Hepatocyte (in vitro differentiated cells): ENCODE results near the gene FLT1. TPM values are rescaled to one million over a fixed set of nuclear protein-coding genes. Genes with fewer than 3 reads are reported as not detected.

Experiments
- DNase-seq: peaks from one replicate; pipeline ENCODE4 v3.0.0-alpha.2; 2016; ENCODE audit warnings: low spot score
- H2AFZ ChIP-seq: fragments of 200-600 bp; sonication (generic); 2 replicates; pipeline ENCODE4 v1.6.0; 2016; ENCODE audit warnings: antibody characterized with exemption, mild to moderate bottlenecking
- H3K27ac ChIP-seq: fragments of 200-600 bp; sonication (generic); 2 replicates; pipeline ENCODE4 v1.5.1; 2016; ENCODE audit warnings: mild to moderate bottlenecking
- H3K27me3 ChIP-seq: fragments of 200-600 bp; sonication (generic); 2 replicates; pipeline ENCODE4 v1.6.1; 2016
- H3K36me3 ChIP-seq: fragments of 200-600 bp; sonication (generic); replicated peaks from 2 replicates; pipeline ENCODE4 v1.5.1; 2016; ENCODE audit warnings: low read depth; ENCODE audit not compliant: insufficient read depth
- H3K4me1 ChIP-seq: fragments of 200-600 bp; sonication (generic); 2 replicates; pipeline ENCODE4 v1.5.1; 2016; ENCODE audit warnings: mild to moderate bottlenecking, moderate library complexity; ENCODE audit not compliant: insufficient read depth
- H3K4me2 ChIP-seq: fragments of 200-600 bp; sonication (generic); 2 replicates; pipeline ENCODE4 v1.6.0; 2016
- H3K4me3 ChIP-seq: fragments of 200-600 bp; sonication (generic); 2 replicates; pipeline ENCODE4 v1.5.1; 2016; ENCODE audit warnings: mild to moderate bottlenecking
- H3K79me2 ChIP-seq: fragments of 200-600 bp; sonication (generic); 2 replicates; pipeline ENCODE4 v1.6.0; 2017; ENCODE audit warnings: mild to moderate bottlenecking
- H3K9me2 ChIP-seq: fragments of 200-600 bp; sonication (generic); replicated peaks from 2 replicates; pipeline ENCODE4 v1.6.0; 2017; ENCODE audit warnings: mild to moderate bottlenecking; ENCODE audit not compliant: insufficient read depth
- H3K9me3 ChIP-seq: fragments of 200-600 bp; sonication (generic); 2 replicates; pipeline ENCODE4 v1.5.1; 2016; ENCODE audit warnings: low read depth, mild to moderate bottlenecking
- H4K20me1 ChIP-seq: fragments of 200-600 bp; sonication (generic); 2 replicates; pipeline ENCODE4 v1.6.0; 2016; ENCODE audit warnings: mild to moderate bottlenecking; ENCODE audit not compliant: insufficient read depth, poor library complexity, severe bottlenecking
- CTCF ChIP-seq: fragments of 200-600 bp; sonication (generic); IDR thresholded peaks from 2 replicates; pipeline ENCODE4 v1.5.1; 2016; ENCODE audit warnings: antibody characterized with exemption, mild to moderate bottlenecking; ENCODE audit not compliant: poor library complexity
- EZH2 ChIP-seq: fragments of 200-600 bp; sonication (generic); IDR thresholded peaks from 2 replicates; pipeline ENCODE4 v1.6.1; 2016; ENCODE audit warnings: antibody characterized with exemption, mild to moderate bottlenecking, borderline replicate concordance
- EZH2phosphoT487 ChIP-seq: fragments of 200-600 bp; sonication (generic); IDR thresholded peaks from one replicate; pipeline ENCODE4 v1.6.1; 2018; ENCODE audit warnings: antibody characterized with exemption, mild to moderate bottlenecking, low read depth, moderate library complexity; ENCODE audit not compliant: unreplicated experiment, severe bottlenecking
- WGBS: methylation state at CpG from one replicate; pipeline ENCODE4 v1.1.6; 2016; ENCODE audit warnings: low lambda C conversion rate; ENCODE audit errors: missing lambda C conversion rate; 5-methylcytosine and 5-hydroxymethylcytosine counted together
- polyA plus RNA-seq: library from polyadenylated mRNA; unstranded; fragments of >200 nt; fragmentation: Nextera tagmentation; extraction: Ambion mirVana; gene quantifications from 2 replicates; pipeline ENCODE4 v1.2.1, GENCODE V29; 2016
- total RNA-seq: library from RNA; depleted of rRNA; stranded (reverse); fragments of >200 nt; gene quantifications from 2 replicates; pipeline ENCODE4 v1.2.3, GENCODE V29; 2014

The FLT1 gene
- total and polyA plus RNA-seq, 2 experiments from 2014 or later = 30.4 to 40.1 TPM

GRCh38 chr13:28336193-28336657 lies 158.7 kb downstream of the FLT1 start:
- Histone ChIP-seq H2AFZ (no peak overlapping the region), H3K79me2 (no peaks in the 10 kb centered on the region), H3K4me2 (no peak overlapping the region), H3K27me3 (no peaks in the 10 kb centered on the region), H3K4me3 (no peak overlapping the region), H3K4me1 (no peaks in the 10 kb centered on the region), H3K27ac (no peak overlapping the region), H3K36me3 (no peaks in the 10 kb centered on the region), H3K9me2 (no peaks in the 10 kb centered on the region), H4K20me1 (no peaks in the 10 kb centered on the region), H3K9me3 (no peaks in the 10 kb centered on the region)
- no peak for DNase-seq
- TF ChIP-seq EZH2phosphoT487 (no peak), CTCF (no peak), EZH2 (no peak)
- WGBS = 76% methylated on average over 3 of the region's 3 CpGs

- no peak for TF ChIP-seq EZH2phosphoT487
- TF ChIP-seq EZH2 = no peak
- TF ChIP-seq CTCF = no peak
Measured at GRCh38 chr13:28333204-28333881, 161.6 kb downstream of the FLT1 start.

GRCh38 chr13:28329395-28330158 lies 165.4 kb downstream of the FLT1 start:
- no peaks in the 10 kb centered on the region for H3K36me3 ChIP-seq

More at GRCh38 chr13:28333204-28333881, 161.6 kb downstream of the FLT1 start:
- no peaks in the 10 kb centered on the region for H3K9me3 ChIP-seq
- no peaks in the 10 kb centered on the region for H3K36me3 ChIP-seq
- H3K4me2 ChIP-seq = no peak overlapping the region
- no peaks in the 10 kb centered on the region for H3K9me2 ChIP-seq
- no peaks in the 10 kb centered on the region for H3K27me3 ChIP-seq
- no peak overlapping the region for H3K4me3 ChIP-seq
- WGBS = 70% methylated on average over 2 of the region's 2 CpGs
- DNase-seq = no peak
- no peaks in the 10 kb centered on the region for H3K4me1 ChIP-seq
- H3K27ac ChIP-seq = no peak overlapping the region
- no peaks in the 10 kb centered on the region for H3K79me2 ChIP-seq
- no peak overlapping the region for H2AFZ ChIP-seq
- no peaks in the 10 kb centered on the region for H4K20me1 ChIP-seq

More at GRCh38 chr13:28329395-28330158, 165.4 kb downstream of the FLT1 start:
- H3K79me2 ChIP-seq = no peaks in the 10 kb centered on the region
- H3K9me3 ChIP-seq = no peaks in the 10 kb centered on the region
- no peak overlapping the region for H3K4me3 ChIP-seq
- H3K4me1 ChIP-seq = no peaks in the 10 kb centered on the region
- no peak overlapping the region for H3K27ac ChIP-seq
- H3K27me3 ChIP-seq = no peaks in the 10 kb centered on the region
- TF ChIP-seq EZH2 (no peak), CTCF (no peak), EZH2phosphoT487 (no peak)
- 78% methylated on average over 17 of the region's 17 CpGs for WGBS
- H3K4me2 ChIP-seq = no peak overlapping the region
- no peak overlapping the region for H2AFZ ChIP-seq
- no peak for DNase-seq
- H4K20me1 ChIP-seq = no peaks in the 10 kb centered on the region
- no peaks in the 10 kb centered on the region for H3K9me2 ChIP-seq
